IMR-90 (cell line): ENCODE data around the gene FGF3.

Experiments used
- CEBPB ChIP-seq: IDR thresholded peaks from 2 replicates; pipeline ENCODE4 v1.6.1; 2012; ENCODE audit warnings: low read depth, low read length, improper control_type of control experiment
- ELK1 ChIP-seq: fragments of 150-350 bp; IDR thresholded peaks from 2 replicates; pipeline ENCODE4 v1.6.1; 2016; ENCODE audit warnings: low read depth, mild to moderate bottlenecking, low read length, moderate library complexity, borderline replicate concordance
- FOS ChIP-seq: fragments of 150-350 bp; IDR thresholded peaks from 2 replicates; pipeline ENCODE4 v1.6.1; 2016; ENCODE audit warnings: low read depth, low read length
- MXI1 ChIP-seq: IDR thresholded peaks from 2 replicates; pipeline ENCODE4 v1.6.1; 2012; ENCODE audit warnings: low read depth, mild to moderate bottlenecking, low read length, moderate library complexity, borderline replicate concordance
- POLR2A ChIP-seq: IDR thresholded peaks from 2 replicates; pipeline ENCODE4 v1.6.1; 2012; ENCODE audit warnings: mild to moderate bottlenecking, low read depth, low read length
- RCOR1 ChIP-seq: IDR thresholded peaks from 2 replicates; pipeline ENCODE4 v1.6.1; 2012; ENCODE audit warnings: mild to moderate bottlenecking, low read length, improper control_type of control experiment; ENCODE audit not compliant: insufficient replicate concordance
- SMC3 ChIP-seq: fragments of 150-350 bp; IDR thresholded peaks from 2 replicates; pipeline ENCODE4 v1.6.1; 2016; ENCODE audit warnings: low read depth, mild to moderate bottlenecking, antibody characterized with exemption, low read length, moderate library complexity
- USF2 ChIP-seq: fragments of 150-350 bp; IDR thresholded peaks from 2 replicates; pipeline ENCODE4 v1.6.1; 2017; ENCODE audit warnings: mild to moderate bottlenecking, antibody characterized with exemption, low read length, low read depth
- TF ChIP-seq, protein P1 (sequence below): conservative IDR thresholded peaks from 2 replicates; pipeline ENCODE4 v1.5.1; 2012; ENCODE audit warnings: mild to moderate bottlenecking, low read depth, low read length, improper control_type of control experiment

DNA sequence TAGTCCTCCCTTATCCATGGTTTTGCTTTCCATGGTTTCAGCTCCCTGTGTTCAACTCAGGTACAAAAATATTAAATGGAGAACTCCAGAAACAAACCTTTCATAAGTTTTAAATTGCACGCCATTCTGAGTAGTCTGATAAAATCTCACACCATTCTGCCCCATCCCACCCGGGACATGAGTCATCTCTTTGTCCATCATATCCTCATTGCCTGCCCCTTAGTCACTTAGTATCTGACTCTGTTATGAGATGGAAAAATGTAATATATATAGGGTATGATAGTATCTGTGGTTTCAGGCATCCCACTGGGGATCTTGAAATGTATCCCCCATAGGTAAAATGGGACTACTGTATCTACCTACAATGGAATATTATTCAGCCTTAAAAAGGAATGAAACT is 35.5 kb upstream of the FGF3 start:
- TF ChIP-seq POLR2A: no peak
- TF ChIP-seq, protein P1, sequence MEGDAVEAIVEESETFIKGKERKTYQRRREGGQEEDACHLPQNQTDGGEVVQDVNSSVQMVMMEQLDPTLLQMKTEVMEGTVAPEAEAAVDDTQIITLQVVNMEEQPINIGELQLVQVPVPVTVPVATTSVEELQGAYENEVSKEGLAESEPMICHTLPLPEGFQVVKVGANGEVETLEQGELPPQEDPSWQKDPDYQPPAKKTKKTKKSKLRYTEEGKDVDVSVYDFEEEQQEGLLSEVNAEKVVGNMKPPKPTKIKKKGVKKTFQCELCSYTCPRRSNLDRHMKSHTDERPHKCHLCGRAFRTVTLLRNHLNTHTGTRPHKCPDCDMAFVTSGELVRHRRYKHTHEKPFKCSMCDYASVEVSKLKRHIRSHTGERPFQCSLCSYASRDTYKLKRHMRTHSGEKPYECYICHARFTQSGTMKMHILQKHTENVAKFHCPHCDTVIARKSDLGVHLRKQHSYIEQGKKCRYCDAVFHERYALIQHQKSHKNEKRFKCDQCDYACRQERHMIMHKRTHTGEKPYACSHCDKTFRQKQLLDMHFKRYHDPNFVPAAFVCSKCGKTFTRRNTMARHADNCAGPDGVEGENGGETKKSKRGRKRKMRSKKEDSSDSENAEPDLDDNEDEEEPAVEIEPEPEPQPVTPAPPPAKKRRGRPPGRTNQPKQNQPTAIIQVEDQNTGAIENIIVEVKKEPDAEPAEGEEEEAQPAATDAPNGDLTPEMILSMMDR: no peak
- TF ChIP-seq RCOR1: no peak
- no peak for TF ChIP-seq SMC3
- peak; percentile 46; the same call in 1 of the 2 replicates for TF ChIP-seq FOS
- no peak for TF ChIP-seq MXI1
- no peak for TF ChIP-seq CEBPB
- TF ChIP-seq ELK1: no peak
- TF ChIP-seq USF2: no peak
